Activated CD4-positive, CD25-positive, alpha-beta regulatory T cell (primary cell): ENCODE results near the gene ILDR2.
"Not testable (repeated sequence)": the region's sequence is repeated elsewhere in the genome, so short reads cannot be mapped to it uniquely, and the experiment has no call there.

Experiments used
- DNase-seq, 4 experiments: peaks; one replicate each; lab custom pipeline; 2025; lab: John Stamatoyannopoulos, UW

Gene ILDR2

GRCh38 chr1:166888373-166889111, 86.8 kb downstream of the ILDR2 start:
- no peak for DNase-seq

DNA sequence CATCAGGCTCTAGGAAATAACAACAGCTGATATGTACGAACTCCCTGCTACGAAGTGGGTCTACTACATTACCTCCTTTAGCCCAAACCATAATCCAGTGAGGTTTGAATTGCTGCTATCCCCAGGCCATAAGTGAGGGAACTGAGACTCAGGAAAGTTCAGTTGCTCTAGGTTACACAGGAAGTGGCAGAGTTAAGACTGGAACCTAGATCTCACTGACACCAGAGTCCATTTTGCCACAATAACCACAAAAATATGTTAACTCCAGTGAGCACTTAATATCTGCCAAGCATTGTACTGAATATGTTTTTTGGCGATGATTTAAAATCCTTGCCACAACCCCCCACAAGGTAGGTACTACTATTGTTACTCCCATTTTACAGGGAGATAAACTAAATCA, 90.4 kb downstream of the ILDR2 start:
- DNase-seq, result no peak

GRCh38 chr1:166884040-166884642, 91.2 kb downstream of the ILDR2 start:
- DNase-seq, result peak in 1 of 4 experiments; percentile 5

DNA sequence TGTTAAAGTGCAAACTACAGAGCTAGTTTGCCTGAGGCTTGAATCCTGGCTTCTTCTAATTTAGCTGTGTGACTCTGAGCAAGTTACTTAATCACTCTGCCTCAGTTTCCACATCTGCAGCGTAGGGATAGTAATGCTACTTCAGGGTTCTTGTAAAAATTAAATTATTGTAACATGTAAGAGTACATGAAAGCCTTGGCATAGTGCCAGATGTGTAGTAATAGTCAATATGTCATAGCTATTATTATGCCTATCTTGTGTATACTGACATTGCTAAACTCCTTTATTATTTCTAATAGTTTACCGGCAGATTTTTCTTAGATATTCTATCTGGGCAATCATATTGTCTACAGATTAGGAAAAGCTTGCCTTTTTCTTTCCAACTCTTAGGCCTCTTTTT, 92.4 kb downstream of the ILDR2 start:
- no peak for DNase-seq

- not testable (repeated sequence) for DNase-seq
Observed at GRCh38 chr1:166878173-166878917, 97.0 kb downstream of the ILDR2 start.

GRCh38 chr1:166876540-166876838, 98.9 kb downstream of the ILDR2 start:
- no peak for DNase-seq

DNA sequence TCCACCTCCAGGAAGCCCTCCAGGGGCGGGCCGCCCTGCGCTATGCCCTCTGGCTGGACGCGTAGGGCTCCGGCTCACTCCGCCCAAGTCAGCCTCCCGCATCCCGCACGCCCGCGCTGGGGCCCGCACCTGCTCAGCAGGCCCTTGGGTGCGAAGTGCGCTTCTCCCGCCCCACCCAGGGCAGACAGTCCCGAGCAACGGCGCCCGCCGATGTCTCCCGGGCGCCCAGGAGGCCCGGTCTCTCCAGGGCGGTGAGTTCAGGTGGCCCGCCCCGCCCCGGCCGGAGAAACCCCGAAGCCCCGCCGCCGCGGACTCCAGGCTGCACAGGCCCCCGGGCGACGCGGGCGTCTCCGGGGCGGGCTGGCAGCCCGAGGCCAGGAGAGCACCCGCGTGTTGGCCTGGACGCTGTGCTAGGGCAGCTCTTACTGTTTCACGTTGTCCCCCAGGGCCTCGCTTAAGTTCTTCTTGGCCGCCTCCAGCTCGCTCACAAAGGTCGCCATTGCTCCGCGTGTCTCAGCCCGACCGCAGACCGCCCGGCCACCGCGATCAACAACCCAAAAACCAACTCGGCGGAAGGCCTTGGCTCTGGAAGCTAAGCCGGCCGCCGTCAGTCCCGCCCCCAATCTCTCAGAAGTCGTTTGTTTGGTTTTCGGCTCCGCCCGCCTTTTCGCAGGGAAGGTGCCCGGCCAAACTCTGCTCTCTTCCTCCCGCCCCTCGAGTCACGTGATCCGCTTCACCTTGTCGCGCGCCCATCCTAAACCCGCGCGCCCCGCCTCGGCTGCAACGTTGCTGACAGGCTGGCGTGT, 99.4 kb downstream of the ILDR2 start, which contains the start of gene TADA1:
TSS of gene TADA1 (minus strand) at position 531 of the 806 bp plus-strand sequence. CDS start at position 500, 31 bp downstream.
- peak; percentile 91 to 98 (median 95) for DNase-seq

GRCh38 chr1:166875302-166875733, 100.0 kb downstream of the ILDR2 start:
- DNase-seq, result no peak

DNA sequence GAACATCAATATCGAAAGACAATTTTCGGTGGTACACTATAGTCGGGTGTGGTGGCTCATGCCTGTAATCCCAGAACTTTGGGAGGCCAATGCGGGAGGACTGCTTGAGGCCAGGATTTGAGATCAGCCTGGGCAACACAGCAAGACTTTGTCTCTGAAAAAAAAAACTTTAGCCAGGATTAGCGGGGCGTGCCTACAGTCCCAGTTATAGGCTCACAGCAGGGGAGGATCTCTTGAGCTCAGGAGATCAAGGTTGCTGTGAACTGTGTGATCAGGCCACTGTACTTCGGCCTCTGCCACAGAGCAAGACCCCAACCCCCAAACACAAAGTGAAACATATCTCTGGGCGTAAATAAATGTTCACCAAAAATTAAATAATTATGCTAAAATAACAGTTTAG, 100.9 kb downstream of the ILDR2 start:
- DNase-seq, result no peak

GRCh38 chr1:166870584-166870983, 104.8 kb downstream of the ILDR2 start:
- DNase-seq, result no peak

- DNase-seq, result no peak
Observed at GRCh38 chr1:166869318-166870099, 105.8 kb downstream of the ILDR2 start.

DNA sequence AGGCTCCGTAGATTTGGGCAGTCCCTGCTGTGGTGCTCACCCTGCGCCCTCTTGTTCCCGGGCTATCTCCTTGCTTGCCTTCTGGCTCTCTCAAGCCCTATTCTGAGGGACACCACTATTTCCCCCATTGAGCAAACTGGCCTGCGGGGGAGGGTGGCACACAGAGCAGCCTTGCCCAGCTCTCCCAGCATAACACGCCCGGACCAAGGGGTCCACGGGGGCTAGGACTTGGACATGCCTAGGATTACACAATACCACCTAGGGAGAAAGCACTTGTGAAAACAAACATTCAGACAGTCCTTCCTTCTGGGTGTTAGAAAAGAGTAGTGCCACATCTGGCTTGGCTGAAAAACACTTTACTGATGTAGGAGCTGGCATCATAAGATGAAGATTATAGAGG, 106.7 kb downstream of the ILDR2 start:
- DNase-seq, result no peak

DNA sequence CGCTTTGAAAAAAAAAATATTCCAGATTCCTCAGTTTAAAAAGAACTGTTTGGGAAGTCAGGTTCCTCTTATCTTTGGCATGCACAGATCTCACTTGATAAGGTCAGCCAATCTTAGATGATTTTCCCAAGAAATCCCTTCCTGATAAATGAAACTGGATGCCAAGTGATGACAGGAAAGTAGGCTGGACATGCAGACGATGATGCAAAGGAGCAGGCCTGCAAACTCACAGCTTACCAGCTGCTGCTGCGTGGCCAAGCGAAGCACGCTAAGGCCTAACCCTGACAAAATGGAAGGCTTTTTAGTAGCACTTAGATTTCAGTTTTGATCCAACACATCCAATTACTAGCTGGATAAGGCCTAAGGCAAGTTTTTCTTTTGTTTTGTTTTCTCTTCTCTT, 109.4 kb downstream of the ILDR2 start:
- DNase-seq, result no peak

- no peak for DNase-seq
Observed at GRCh38 chr1:166859597-166859996, 115.7 kb downstream of the ILDR2 start.

DNA sequence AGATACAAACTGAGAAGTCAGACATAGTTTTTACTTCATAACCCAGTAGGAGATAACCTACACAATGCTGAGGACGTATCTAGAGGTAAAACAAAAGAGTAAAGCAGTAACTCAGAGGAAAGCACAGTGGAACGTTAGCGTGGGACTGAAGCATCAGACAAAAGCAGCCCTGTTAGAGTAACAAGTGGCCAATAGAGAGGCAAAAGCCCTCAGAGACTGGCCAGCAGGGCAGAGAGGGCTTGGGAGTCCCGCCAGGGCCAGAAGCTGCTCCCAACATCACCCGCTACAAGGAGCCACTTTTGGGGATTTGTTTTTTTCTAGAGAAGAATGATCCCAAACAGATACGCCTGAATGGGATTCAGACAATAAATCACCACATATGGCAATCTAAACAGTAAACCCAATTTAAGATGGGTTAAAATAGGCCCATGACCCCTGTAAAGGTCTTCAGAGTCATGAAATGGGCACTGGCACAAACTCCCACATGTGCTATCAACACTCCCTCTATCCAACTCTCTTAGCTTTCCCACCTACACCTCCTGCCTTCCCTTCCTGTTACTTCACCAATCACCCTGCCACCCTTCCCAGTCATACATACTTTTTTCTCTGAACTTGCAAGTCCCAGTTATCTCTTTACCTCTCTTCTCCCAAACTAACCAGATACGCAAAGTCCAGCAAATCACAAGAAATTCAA, 116.5 kb downstream of the ILDR2 start:
- DNase-seq, result no peak
